SK-MEL-5 (cell line): ENCODE results near the gene KCNIP4. TPM values are rescaled to one million over a fixed set of nuclear protein-coding genes. Genes with fewer than 3 reads are reported as not detected.

Experiments
- DNase-seq: peaks from one replicate; pipeline ENCODE4 v3.0.0-alpha.2; 2016; ENCODE audit warnings: low read depth, low spot score
- in situ Hi-C: cut with HindIII; loops from 2 replicates; pipeline ENCODE4 v1.10.0; 2016; ENCODE audit warnings: low sequenced_read_pairs, high pct_unique_total_duplicates, low pct_unique_long_range_greater_than_20kb
- total RNA-seq: library from RNA; depleted of rRNA; stranded (reverse); fragments of >200 nt; shearing (Covaris generic); gene quantifications from 2 replicates; pipeline ENCODE4 v1.2.3, GENCODE V29; 2014

The KCNIP4 gene
- total RNA-seq, 1 experiment from 2014 or later = not detected

DNA sequence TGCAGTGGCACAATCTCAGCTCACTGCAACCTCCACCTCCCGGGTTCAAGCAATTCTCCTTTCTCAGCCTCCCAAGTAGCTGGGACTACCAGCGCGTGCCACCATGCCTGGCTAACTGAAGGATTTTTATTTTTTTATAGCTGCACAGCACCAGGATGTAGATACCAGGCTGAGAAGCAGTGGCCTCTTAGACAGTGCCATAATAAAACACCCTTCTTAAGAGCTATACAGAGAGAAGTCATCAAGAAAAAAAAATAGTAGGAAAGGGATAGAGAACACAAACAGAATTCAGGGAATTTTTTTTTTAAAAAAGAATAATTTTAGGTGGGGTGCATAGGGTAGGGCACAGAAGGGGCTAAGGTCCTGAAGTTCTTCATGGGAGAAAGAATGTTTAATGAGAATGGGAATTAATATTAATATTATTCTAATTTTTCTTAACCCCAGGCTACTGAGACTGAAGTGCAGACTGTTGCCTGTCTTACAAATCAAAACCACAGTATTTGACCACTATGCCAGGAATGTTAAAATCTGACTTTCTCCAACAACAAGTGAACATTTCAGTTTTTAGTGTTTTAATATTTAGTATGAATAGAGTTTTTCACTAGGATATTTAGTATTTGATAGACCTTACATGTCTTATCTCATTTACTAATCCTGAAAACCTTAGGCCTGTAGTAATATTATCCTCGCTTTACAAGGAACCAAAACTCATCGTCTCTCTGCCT lies 146.7 kb downstream of the KCNIP4 start:
- DNase-seq = no peak
- in situ Hi-C loops = no loop called here

DNA sequence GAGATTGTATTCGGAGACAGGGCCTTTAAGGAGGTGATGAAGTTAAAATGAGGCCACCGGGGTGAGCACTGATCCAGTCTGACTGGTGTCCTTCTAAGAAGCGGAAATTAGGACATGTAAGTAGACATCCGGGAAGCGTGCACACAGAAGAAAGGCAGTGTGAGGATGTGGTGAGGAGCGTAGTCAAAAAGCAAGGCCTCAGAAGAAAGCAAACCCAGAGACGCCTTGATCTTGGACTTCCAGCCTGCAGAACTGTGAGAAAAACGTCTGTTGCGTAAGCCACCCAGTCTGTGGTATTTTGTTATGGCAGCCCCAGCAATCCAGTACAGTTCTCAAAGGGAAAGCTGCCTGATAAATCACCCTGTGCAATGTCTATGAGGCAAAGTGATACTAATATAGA lies 153.5 kb downstream of the KCNIP4 start:
- in situ Hi-C loops = no loop called here
- no peak for DNase-seq

DNA sequence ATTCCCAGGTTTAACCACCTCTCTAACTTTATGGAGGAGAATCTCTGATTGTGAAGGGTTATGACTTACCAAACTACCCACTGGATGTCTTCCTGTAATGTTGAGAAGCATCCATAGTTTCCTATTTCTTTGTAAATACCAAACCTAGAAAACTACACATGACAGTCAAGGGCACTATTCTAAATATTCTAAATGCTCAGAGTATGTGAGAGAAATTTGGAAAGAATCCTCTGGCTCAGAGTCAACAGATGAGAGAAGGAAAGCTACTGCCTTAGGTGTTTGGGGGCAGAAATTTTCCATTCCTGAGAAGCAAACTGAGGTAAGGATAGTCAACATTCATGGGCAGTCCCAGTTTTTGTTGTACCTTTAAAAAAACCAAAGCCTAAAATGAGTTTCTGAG lies 155.8 kb downstream of the KCNIP4 start:
- in situ Hi-C loops = no loop called here
- DNase-seq = no peak

DNA sequence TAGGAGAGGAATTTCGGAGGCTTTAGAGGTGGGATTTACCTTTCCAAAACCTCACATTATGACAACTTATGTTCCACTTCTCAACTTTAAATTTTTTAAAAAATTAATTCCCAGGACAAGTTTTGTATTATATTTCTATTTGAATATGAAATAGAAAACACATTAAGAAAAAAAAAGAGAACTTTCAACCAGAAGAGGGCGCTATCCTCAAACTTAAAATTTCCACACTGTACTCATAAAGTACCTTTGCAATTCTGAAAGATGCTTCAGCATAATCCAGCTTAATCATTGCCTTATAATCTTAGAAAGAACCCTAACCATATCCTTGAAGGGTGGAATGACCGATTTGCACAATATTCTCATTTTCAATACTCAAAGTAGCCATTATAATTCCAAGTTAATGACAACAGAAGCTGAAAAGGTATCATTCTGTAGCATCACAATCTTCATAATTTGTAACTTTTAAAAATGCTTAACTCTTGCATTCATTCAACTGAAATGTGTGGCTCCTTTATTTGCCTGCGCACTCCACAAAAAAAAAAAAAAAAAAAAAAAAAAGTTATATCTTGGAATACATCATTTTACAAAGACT lies 158.0 kb downstream of the KCNIP4 start:
- peak; percentile 55 for DNase-seq
- in situ Hi-C loops = no loop called here

DNA sequence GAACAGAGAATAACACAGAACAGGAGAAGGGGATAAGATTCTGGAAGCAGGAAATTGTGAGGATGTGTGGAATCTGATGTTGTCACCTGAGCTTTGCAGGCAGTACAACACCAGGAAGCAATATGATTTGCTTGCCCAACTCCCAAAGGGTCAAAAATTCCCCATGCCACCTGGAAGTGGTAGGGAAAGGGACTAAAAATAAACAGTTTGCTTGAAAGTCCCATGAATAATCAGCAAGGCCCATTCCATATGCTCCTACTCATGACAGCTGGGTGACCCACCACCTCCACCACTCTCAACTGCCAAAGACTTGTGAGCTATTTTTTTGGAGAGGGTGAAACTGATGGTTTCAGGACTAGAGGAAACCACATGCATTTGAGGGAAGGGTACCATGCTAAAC lies 168.4 kb downstream of the KCNIP4 start:
- in situ Hi-C loops = no loop called here

DNA sequence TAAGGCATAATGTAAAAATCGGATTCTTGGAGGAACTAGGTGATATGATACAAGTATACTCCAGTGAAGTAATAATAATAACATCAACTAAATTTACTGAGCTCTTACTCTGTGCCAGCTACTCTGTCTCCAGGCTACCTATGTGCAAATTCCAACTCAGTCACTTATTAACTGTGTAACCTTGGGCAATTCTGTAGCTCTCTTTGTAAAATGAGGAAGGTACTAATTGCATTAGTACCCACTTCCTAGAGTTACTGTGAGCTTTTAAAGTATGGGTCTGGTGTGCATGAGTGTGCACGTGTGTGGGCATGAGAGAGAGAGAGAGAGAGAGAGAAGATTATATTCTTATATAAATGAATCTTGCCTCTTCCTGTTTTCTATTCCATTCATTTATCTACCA lies 169.9 kb downstream of the KCNIP4 start:
- DNase-seq = no peak
- in situ Hi-C loops = no loop called here

More for the DNA sequence above, 168.4 kb downstream of the KCNIP4 start:
- DNase-seq = no peak

DNA sequence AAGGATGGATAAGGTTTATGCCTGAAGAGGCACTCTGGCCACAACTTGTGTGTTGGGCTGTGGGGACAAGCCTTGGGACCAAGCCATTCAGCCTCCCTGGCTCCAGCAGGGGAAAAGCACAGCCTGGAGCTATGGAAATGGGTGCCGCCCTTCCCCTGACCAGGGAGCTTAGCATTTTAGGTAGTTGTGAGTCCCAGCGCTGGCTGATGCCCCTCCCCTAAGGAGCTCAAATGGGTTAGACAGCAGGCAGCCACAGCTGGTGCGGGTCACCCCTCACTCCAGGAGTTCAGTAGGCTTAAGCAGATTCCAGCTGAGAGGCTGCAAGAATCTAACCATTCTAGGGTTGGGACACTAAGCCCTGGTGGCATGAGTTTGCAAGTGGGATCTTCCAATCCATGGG lies 172.9 kb downstream of the KCNIP4 start:
- DNase-seq = no peak
- in situ Hi-C loops = no loop called here

DNA sequence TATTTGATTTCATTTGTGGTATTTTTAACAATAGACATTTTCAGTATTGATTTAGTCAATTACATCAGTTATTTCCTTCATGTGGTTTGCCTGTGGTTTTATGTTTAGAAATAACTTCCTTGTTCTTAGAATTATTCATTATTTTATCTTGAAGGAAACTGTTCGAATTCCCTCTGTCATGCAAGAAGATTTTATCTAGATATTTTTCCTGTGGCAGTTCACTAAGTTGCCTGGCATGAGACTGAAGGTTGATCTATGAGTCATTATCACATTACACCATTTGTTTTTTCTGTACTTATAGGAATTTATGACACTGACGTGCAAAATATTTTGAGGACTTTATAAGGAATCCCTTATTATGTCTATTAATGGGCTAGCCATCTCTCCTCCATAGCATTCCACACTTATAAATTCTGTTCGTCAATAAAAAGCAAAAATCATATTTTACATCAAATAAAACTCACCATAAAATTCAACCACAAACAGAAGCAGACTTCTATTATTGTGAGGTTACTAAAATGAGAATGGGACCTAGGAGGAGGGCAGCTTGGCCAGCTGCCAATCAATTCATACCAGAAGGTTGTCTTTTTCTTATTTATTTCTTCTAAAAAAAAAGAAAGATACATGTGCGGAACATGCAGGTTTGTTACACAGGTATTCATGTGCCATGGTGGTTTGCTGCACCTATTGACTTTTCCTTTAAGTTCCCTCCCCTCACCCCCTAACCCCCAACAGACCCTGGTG lies 179.0 kb downstream of the KCNIP4 start:
- in situ Hi-C loops = loop anchor here (25.0 kb wide), 1 partner anchor 232 kb away; no protein-coding TSS in a partner anchor
- peak; percentile 83 for DNase-seq

DNA sequence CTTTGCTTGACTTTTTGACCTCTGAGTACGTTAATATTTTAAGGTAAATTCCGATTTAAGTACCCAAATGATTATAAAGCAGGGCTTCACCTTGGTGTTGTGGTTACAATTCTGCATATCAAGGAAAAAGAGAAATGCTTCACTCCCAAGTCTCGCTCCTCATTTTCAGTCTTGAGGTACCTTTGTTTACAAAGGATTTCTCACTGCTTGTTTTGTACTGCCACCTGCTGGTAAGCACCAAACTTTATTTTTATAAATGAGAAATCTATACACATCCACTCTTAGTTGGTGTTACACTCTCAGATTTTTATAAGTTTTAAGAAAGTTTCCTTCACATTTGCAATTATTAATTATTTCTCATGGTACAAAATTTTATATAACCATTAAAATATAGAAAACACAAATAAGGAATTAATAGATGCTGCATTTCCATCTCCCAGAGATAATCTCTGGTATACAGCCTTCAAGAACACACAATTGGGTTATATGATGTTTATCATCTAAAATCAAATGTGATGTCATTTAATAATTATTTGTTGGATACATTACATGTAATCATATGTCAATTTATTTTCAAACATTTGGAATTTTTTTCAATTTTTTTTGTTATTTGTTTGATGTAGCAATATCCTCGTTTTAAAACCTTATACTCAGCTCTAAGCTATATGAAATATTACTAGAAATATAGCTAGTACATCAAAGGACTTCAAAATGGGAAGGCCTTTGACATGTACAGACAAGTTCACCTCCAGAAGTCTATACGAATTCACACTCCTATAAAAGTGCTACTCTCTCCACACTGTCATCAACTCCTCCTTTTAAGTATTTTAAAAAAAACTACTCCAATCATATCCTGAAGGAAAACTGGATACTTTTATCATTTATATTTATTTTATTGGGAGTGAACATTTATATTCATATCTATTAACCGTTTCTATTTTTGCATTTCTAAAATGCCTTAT lies 179.9 kb downstream of the KCNIP4 start:
- in situ Hi-C loops = loop anchor here (25.0 kb wide), 1 partner anchor 231 kb away; no protein-coding TSS in a partner anchor
- DNase-seq = peak; percentile 74

DNA sequence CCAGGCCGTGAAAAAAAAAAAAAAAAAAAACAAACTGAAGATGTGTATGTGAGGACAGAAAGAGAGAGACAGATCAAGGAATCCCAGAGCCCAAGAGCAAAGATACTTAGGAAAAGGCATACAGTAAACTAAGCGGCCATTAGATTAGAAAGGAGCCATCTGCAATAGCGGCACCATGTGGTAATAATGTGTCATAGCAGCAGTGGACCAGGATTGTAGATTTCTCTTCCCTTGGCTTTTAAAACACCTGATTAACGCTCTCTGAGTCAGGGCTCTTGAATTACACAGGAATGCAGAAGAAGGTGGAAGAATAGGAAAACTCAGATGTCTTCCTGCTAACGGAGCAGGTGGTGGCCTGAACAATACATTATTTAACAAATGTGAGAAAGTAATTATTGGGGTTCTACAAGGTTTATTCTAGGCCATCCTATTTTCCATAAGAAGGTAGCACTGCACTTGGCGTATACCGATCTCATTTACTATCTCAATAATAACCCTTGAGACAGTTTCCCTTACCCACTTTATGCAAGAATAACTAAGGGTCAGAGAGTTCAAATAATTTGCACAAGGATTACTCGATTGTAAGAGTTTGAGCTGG lies 182.7 kb downstream of the KCNIP4 start:
- DNase-seq = peak; percentile 70
- in situ Hi-C loops = loop anchor here (25.0 kb wide), 1 partner anchor 229 kb away; no protein-coding TSS in a partner anchor

DNA sequence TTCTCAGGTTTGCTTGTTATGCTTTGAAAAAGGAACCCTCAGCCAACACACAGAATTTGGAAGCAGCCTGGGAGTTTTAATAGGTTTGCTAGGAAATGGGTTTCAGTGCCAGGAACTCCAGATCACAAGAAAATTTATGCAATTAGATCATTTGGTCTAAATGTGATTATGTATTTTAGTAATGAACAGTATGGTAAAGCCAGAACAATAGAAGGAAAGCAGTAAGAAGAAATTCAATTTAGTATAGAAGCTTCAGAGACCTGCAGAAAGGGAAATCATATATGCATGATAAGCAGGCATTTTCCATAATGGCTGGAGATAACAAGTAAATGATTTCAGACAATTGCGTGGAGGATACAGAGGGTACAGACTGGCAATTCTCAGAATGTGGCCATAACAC lies 184.7 kb downstream of the KCNIP4 start:
- in situ Hi-C loops = loop anchor here (25.0 kb wide), 1 partner anchor 227 kb away; no protein-coding TSS in a partner anchor
- DNase-seq = no peak

DNA sequence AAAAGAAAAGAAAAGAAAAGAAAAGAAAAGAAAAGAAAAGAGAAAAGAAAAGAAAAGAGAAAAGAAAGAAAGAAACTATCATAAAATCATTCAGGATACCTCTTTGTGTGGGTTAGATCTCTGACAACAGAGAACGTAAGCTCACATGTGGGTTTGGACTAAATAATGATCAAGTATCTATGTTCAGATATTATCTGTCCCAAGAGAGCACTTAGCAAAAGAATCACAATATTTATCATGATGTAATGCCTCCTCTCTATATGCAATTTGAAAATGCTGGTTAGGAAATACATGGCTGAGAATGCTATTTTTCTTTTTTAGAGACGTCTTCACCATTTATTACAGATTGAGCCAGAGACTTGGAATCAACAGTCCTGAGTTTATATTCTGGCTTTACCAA lies 191.3 kb downstream of the KCNIP4 start:
- in situ Hi-C loops = loop anchor here (25.0 kb wide), 1 partner anchor 220 kb away; no protein-coding TSS in a partner anchor
- no peak for DNase-seq

DNA sequence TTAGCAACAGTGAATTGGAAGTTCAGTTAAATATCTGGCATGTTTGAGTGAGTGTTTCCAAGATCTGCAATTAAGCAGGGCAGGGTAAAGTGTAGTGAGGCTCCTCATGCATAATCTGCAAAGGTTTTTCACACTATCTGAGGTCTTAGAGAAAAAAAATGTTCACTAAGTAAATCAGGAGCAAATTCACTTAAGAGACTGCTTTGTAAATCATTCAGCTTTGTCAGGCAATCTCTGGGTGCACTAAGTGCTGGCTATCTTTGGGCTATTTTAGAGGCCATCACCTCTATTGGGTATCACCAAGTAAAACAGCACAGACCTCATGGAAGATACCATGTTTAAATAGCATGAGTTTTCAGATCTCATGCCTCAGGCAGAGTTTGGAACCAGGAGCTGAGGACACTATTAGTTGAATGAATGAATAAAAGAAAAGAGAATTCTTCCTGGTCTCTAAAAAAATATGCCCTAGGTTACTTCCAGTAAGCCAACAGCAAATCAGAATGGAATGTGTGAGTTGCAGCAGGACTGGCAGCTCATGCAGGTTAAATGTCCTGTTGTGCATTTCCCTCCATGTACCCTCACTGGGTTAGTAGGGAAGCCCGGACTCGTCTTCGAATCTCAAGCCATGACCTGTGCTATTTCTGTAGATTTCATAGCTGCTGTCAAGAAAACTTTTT lies 195.3 kb downstream of the KCNIP4 start:
- no peak for DNase-seq
- in situ Hi-C loops = loop anchor here (25.0 kb wide), 1 partner anchor 216 kb away; no protein-coding TSS in a partner anchor

DNA sequence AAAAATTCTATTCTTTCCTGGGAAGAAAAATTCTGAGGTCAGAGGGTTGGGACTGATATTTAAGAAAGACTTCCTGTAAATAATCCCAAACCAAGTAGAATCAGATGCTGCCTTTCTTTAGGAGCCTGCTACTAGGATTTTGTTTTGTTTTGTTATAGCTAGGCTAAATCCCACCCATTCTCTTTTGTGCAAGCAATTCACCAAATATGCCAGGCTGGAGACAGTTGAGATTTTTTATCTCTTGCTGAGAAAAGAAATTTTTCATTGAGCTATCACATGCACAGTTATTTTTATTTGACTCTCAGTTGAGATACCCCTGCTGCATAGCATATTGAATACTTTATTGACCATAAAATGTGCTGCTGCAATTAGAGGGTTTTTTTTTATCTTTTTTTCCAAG lies 196.0 kb downstream of the KCNIP4 start:
- in situ Hi-C loops = loop anchor here (25.0 kb wide), 1 partner anchor 215 kb away; no protein-coding TSS in a partner anchor
- no peak for DNase-seq

DNA sequence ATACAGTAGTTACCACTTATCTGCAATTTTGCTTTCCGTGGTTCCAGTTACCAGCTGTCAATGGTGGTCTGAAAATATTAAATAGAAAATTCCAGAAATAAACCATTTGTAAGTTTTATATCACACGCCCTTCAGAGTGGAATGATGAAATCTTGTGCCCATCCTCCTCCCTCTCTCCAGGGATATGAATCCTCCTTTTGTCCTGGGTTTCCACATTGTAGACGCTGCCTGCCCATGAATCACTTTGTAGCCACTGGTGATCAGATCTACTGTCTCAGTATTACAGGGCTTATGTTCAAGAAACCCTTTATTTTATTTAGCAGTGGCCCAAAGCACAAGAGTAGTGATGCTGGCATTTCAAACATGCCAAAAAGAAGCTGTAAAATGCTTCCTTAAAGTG lies 198.6 kb downstream of the KCNIP4 start:
- in situ Hi-C loops = loop anchor here (25.0 kb wide), 1 partner anchor 213 kb away; no protein-coding TSS in a partner anchor
- peak; percentile 28 for DNase-seq

DNA sequence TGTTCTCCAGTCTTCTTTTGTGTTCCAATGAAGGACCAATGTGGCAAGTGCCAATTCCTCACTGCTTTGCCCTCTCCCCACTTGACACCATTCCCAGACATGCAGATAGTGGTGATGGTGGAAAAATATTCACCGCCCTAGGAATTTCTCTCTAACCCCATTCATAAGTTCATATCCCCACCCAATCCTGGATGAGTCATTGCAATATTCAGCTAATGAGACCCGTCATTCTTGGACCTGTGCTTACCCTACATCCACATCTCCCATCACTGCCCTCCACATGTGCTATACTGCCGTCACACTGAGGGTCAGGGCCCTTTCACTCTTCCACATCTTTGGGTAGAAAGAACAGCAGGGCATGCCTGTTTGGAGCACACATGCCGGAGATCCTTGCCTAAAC lies 199.2 kb downstream of the KCNIP4 start:
- in situ Hi-C loops = no loop called here
- DNase-seq = no peak
